PC-3 (cell line): ENCODE results near the gene ASTN2. TPM values are rescaled to one million over a fixed set of nuclear protein-coding genes. Genes with fewer than 3 reads are reported as not detected.

Source experiments
- ATAC-seq: fragments of 200-7000 bp; cut with Tn5 transposase; 2 replicates; pipeline ENCODE4 v1.9.1; 2020; ENCODE audit warnings: mild to moderate bottlenecking, moderate library complexity
- BruUV-seq: library from RNA; stranded (reverse); fragments of 400-500 nt; replicated peaks from 2 replicates; lab custom pipeline; 2021; lab: Mats Ljungman, UMichigan
- CTCF ChIA-PET: fragments of 300-600 bp; sonication (Branson Sonifier 250); formaldehyde crosslinking; loops from one replicate; lab custom pipeline; 2022; ENCODE audit warnings: antibody characterized with exemption; lab: Charles Lee
- POLR2A ChIA-PET: fragments of 300-600 bp; sonication (Branson Sonifier 250); formaldehyde crosslinking; loops from one replicate; lab custom pipeline; 2022; ENCODE audit warnings: antibody characterized with exemption; ENCODE audit not compliant: unreplicated experiment; lab: Charles Lee
- DNase-seq: peaks from one replicate; pipeline ENCODE4 v3.0.0-alpha.2; 2015
- H2AFZ ChIP-seq: fragments of 300-600 bp; sonication (generic); 2 replicates; pipeline ENCODE4 v1.6.0; 2016; ENCODE audit warnings: antibody characterized with exemption, low read length
- H3F3A ChIP-seq: fragments of 300-600 bp; sonication (generic); one replicate; pipeline ENCODE4 v1.6.0; 2017; ENCODE audit warnings: antibody characterized with exemption, low read length, control low read depth, mild to moderate bottlenecking; ENCODE audit not compliant: unreplicated experiment
- H3K27ac ChIP-seq: fragments of 300-600 bp; sonication (generic); 2 replicates; pipeline ENCODE4 v1.5.1; 2016; ENCODE audit warnings: mild to moderate bottlenecking, low read length
- H3K27me3 ChIP-seq: fragments of 300-600 bp; sonication (generic); 2 replicates; pipeline ENCODE4 v1.6.1; 2016; ENCODE audit warnings: low read length, mixed read lengths
- H3K36me3 ChIP-seq: fragments of 300-600 bp; sonication (generic); 2 replicates; pipeline ENCODE4 v1.6.1; 2016; ENCODE audit warnings: low read depth, mixed run types, low read length, mixed read lengths
- H3K4me1 ChIP-seq: fragments of 300-600 bp; sonication (generic); 2 replicates; pipeline ENCODE4 v1.5.1; 2016; ENCODE audit warnings: low read length; ENCODE audit not compliant: insufficient read depth
- H3K4me2 ChIP-seq: fragments of 300-600 bp; sonication (generic); 2 replicates; pipeline ENCODE4 v1.6.0; 2016; ENCODE audit warnings: low read length
- H3K4me3 ChIP-seq: fragments of 300-600 bp; sonication (generic); 2 replicates; pipeline ENCODE4 v1.5.1; 2016; ENCODE audit warnings: mild to moderate bottlenecking, low read length, mixed read lengths
- H3K79me2 ChIP-seq: fragments of 300-600 bp; sonication (generic); 2 replicates; pipeline ENCODE4 v1.6.1; 2017; ENCODE audit warnings: low read length, mixed read lengths
- H3K9ac ChIP-seq: fragments of 300-600 bp; sonication (generic); 2 replicates; pipeline ENCODE4 v1.6.0; 2016; ENCODE audit warnings: mild to moderate bottlenecking, low read length
- H3K9me2 ChIP-seq: fragments of 300-600 bp; sonication (generic); replicated peaks from 2 replicates; pipeline ENCODE4 v1.6.1; 2016; ENCODE audit warnings: mixed run types, low read length, mixed read lengths
- H3K9me3 ChIP-seq: fragments of 300-600 bp; sonication (generic); 2 replicates; pipeline ENCODE4 v1.6.1; 2016; ENCODE audit warnings: low read length, mixed read lengths
- H4K20me1 ChIP-seq: fragments of 300-600 bp; sonication (generic); 2 replicates; pipeline ENCODE4 v1.6.1; 2016; ENCODE audit warnings: low read length, mixed read lengths
- EZH2 ChIP-seq: fragments of 300-600 bp; sonication (generic); IDR thresholded peaks from one replicate; pipeline ENCODE4 v1.6.1; 2017; ENCODE audit warnings: antibody characterized with exemption, mild to moderate bottlenecking, low read length; ENCODE audit not compliant: unreplicated experiment
- EZH2phosphoT487 ChIP-seq: fragments of 300-600 bp; sonication (generic); IDR thresholded peaks from 2 replicates; pipeline ENCODE4 v1.6.1; 2018; ENCODE audit warnings: mild to moderate bottlenecking, antibody characterized with exemption, low read length, borderline replicate concordance
- intact Hi-C: fragments of 100-400 bp; cut with micrococcal nuclease; formaldehyde crosslinking; loops from 2 replicates; pipeline ENCODE4 v1.9.0; 2023
- total RNA-seq: library from RNA; depleted of rRNA; stranded (reverse); fragments of >200 nt; gene quantifications from 2 replicates; pipeline ENCODE4 v1.2.3, GENCODE V29; 2014
- TF ChIP-seq, protein P1 (sequence below): fragments of 300-600 bp; sonication (generic); conservative IDR thresholded peaks from 2 replicates; pipeline ENCODE4 v1.5.1; 2017; ENCODE audit warnings: antibody characterized with exemption, low read depth, mild to moderate bottlenecking, low read length

ASTN2 gene
- total RNA-seq, 1 experiment from 2014 or later = 3.5 TPM

DNA sequence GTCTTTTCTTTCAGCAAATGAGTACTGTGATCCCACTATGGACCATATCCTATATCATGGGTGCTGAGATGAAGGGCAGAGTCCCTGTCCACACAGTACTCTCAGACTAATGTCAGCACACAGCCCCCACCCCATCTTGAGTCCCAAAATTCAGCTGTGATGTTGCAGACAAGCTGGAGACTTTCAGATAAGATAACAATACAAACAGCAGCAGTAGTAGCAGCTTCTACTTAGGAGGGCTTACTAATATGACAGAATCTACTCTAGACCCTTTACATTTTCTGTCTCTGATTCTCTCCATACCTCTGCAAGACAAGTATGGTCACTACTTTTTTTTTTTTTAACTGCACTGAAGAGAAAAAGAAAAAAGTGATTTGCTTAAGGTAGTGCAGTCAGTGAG is 856.8 kb downstream of the ASTN2 start:
- intact Hi-C loops = no loop called here
- H3K9me2 ChIP-seq = no peaks in the 10 kb centered on the region
- no peak overlapping the region for H3K4me3 ChIP-seq
- H3F3A ChIP-seq = no peaks in the 10 kb centered on the region
- ATAC-seq = no peak
- H3K4me1 ChIP-seq = no peaks in the 10 kb centered on the region
- no peaks in the 10 kb centered on the region for H3K36me3 ChIP-seq
- H4K20me1 ChIP-seq = no peaks in the 10 kb centered on the region
- TF ChIP-seq, protein P1, sequence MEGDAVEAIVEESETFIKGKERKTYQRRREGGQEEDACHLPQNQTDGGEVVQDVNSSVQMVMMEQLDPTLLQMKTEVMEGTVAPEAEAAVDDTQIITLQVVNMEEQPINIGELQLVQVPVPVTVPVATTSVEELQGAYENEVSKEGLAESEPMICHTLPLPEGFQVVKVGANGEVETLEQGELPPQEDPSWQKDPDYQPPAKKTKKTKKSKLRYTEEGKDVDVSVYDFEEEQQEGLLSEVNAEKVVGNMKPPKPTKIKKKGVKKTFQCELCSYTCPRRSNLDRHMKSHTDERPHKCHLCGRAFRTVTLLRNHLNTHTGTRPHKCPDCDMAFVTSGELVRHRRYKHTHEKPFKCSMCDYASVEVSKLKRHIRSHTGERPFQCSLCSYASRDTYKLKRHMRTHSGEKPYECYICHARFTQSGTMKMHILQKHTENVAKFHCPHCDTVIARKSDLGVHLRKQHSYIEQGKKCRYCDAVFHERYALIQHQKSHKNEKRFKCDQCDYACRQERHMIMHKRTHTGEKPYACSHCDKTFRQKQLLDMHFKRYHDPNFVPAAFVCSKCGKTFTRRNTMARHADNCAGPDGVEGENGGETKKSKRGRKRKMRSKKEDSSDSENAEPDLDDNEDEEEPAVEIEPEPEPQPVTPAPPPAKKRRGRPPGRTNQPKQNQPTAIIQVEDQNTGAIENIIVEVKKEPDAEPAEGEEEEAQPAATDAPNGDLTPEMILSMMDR = no peak
- TF ChIP-seq EZH2phosphoT487 (no peak), EZH2 (no peak)
- H3K4me2 ChIP-seq = no peak overlapping the region
- H2AFZ ChIP-seq = no peak overlapping the region
- no peak for DNase-seq
- H3K27me3 ChIP-seq = no peaks in the 10 kb centered on the region
- H3K9ac ChIP-seq = no peak overlapping the region
- ChIA-PET POLR2A (no interaction called here), CTCF (no interaction called here)
- BruUV-seq = no TSS peak
- no peaks in the 10 kb centered on the region for H3K79me2 ChIP-seq
- no peak overlapping the region for H3K27ac ChIP-seq
- H3K9me3 ChIP-seq = no peaks in the 10 kb centered on the region

DNA sequence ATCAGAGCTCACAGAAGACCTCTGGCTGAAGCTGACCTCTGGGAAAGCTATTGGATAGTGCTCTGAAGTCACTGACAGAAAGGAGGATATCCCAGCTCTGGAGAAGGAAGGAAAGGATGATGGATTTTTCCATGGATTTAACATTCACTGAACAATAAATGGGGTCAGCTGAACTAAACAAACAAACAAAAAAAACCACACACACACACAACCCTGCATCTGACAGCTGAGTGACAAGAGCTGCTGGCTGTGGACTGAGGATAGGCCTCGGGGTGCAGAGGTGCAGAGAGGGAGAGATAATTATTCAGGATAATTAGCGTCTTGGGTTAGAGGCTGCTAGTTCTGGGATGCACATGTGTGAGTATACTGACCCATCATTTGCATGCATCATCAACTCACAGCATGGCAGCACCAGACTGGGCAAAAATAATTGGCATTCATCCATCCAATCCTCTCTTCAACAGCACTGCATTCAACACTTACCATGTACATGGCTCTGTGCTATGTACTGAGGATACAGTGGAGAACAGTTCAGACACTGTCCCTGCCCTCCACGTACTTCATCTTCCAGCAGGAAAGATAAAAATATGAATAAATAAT is 859.2 kb downstream of the ASTN2 start:
- Histone ChIP-seq H4K20me1 (no peaks in the 10 kb centered on the region), H3K27me3 (no peaks in the 10 kb centered on the region), H3K36me3 (no peaks in the 10 kb centered on the region), H3K4me1 (no peaks in the 10 kb centered on the region), H3F3A (no peaks in the 10 kb centered on the region), H3K79me2 (no peaks in the 10 kb centered on the region), H3K9me3 (no peaks in the 10 kb centered on the region), H3K9ac (no peak overlapping the region), H3K27ac (no peak overlapping the region), H2AFZ (no peak overlapping the region), H3K4me3 (no peak overlapping the region), H3K4me2 (no peak overlapping the region), H3K9me2 (no peaks in the 10 kb centered on the region)
- no TSS peak for BruUV-seq
- no peak for ATAC-seq
- intact Hi-C loops = no loop called here
- ChIA-PET POLR2A (no interaction called here), CTCF (no interaction called here)
- TF ChIP-seq EZH2phosphoT487 = no peak
- no peak for TF ChIP-seq EZH2
- TF ChIP-seq, protein P1 = no peak
- DNase-seq = no peak

- DNase-seq (no peak), ATAC-seq (no peak)
- BruUV-seq = no TSS peak
- Histone ChIP-seq H3K9me3 (no peaks in the 10 kb centered on the region), H3K9ac (no peak overlapping the region), H3K79me2 (no peaks in the 10 kb centered on the region), H3K4me1 (no peaks in the 10 kb centered on the region), H3K4me3 (no peak overlapping the region), H3K36me3 (no peaks in the 10 kb centered on the region), H3K27me3 (no peaks in the 10 kb centered on the region), H3F3A (no peaks in the 10 kb centered on the region), H3K27ac (no peak overlapping the region), H2AFZ (no peak overlapping the region), H3K4me2 (no peak overlapping the region), H3K9me2 (no peaks in the 10 kb centered on the region), H4K20me1 (no peaks in the 10 kb centered on the region)
- TF ChIP-seq EZH2 (no peak), EZH2phosphoT487 (no peak)
- TF ChIP-seq, protein P1 = no peak
- ChIA-PET POLR2A (no interaction called here), CTCF (no interaction called here)
- intact Hi-C loops = no loop called here
Measured at GRCh38 chr9:116555119-116555518, 859.7 kb downstream of the ASTN2 start.
